ENCODE data around the gene FLT1.

DNA sequence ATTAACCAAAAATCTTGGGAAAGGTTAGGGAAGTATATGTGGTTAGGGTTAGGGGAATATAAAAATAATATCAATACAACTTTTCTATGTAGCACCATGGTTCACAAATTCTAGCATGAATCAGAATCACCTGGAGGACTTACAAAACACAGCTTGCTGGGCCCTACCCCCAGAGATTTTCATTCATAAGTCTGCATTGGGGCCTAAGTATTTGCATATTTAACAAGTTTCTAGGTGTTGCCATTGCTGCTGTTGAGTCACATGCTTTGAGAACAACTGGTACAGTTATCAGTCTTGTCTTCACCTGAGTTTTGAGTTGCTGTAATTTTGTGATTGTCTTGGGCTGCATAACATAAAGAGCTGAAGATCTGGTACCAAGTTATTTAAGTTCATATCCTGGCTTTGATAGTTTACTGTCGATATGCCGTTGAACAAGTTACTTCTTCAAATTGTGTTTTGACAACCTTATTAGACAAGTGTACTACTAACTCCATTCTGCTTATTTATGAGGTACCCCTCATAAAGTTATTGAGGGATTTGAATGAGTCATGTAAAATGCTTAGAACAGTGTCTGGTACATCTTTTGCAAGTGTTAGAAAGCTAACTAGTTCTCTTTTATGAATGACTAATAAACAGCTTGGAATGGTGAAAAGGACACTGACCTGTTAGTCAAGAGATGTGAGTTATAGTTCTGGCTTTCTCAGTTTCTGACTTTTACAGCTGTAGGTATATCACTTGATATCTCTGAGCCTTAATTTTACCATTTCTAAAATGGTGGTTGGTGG, 223.7 kb downstream of the FLT1 start:
- TF ChIP-seq, protein P1, sequence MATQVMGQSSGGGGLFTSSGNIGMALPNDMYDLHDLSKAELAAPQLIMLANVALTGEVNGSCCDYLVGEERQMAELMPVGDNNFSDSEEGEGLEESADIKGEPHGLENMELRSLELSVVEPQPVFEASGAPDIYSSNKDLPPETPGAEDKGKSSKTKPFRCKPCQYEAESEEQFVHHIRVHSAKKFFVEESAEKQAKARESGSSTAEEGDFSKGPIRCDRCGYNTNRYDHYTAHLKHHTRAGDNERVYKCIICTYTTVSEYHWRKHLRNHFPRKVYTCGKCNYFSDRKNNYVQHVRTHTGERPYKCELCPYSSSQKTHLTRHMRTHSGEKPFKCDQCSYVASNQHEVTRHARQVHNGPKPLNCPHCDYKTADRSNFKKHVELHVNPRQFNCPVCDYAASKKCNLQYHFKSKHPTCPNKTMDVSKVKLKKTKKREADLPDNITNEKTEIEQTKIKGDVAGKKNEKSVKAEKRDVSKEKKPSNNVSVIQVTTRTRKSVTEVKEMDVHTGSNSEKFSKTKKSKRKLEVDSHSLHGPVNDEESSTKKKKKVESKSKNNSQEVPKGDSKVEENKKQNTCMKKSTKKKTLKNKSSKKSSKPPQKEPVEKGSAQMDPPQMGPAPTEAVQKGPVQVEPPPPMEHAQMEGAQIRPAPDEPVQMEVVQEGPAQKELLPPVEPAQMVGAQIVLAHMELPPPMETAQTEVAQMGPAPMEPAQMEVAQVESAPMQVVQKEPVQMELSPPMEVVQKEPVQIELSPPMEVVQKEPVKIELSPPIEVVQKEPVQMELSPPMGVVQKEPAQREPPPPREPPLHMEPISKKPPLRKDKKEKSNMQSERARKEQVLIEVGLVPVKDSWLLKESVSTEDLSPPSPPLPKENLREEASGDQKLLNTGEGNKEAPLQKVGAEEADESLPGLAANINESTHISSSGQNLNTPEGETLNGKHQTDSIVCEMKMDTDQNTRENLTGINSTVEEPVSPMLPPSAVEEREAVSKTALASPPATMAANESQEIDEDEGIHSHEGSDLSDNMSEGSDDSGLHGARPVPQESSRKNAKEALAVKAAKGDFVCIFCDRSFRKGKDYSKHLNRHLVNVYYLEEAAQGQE (IDR thresholded peaks at IDR 0.05; ENCODE audit: insufficient read depth in 1 of 2, low read depth in 2 of 2, low read length in 2 of 2) = no peak
- TF ChIP-seq POLR2AphosphoS5 (IDR thresholded peaks at IDR 0.05; ENCODE audit: low read depth, low read length) = no peak
